GM18502 (cell line): Measurements from ENCODE around the gene AKNAD1.

Experiments
- ATAC-seq: cut with Tn5 transposase; IDR thresholded peaks from one replicate; pipeline ENCODE4 v1.9.1; 2021; ENCODE audit warnings: mild to moderate bottlenecking; ENCODE audit not compliant: unreplicated experiment, poor library complexity

The AKNAD1 gene

DNA sequence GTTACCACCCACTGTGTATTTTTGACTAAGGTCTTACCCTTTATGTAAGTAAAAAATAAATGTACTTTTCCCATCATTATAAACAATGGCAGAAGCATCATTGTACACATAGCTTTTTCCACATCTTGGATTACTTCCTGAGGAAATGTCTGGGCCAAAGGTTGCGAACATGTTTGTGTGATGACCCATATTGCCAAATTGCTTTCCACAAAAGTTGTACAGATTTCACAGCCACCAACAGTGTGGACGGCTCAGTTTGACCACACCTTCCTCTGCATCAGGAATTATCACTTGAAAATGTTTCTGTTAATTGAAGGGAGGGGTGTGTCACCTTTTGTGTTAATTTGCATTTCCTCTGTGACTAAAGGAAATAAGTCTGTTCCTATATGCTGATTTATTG, 25.7 kb downstream of the AKNAD1 start:
- no peak for ATAC-seq

- ATAC-seq, result no peak
Measured at GRCh38 chr1:108830119-108831008, 26.5 kb downstream of the AKNAD1 start.

DNA sequence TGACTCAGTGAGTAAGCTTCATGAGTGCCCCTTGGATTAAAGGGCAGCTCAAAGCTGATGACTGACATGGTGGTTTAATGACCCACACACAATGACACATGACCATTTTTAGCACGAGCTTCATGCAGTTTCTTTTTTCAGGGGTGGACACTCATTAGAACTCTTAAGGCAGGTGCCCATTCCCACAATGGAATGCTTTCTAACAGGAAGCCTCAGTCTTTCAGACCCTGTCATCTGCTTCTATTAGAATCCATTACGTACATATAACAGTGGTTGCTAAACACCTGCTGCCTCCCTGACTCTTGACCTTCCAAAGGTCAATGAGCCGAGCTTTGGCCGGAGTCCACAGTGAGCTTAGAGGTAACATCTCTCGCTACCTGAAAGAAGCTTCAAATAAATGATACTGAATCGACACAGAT, 27.4 kb downstream of the AKNAD1 start:
- ATAC-seq, result no peak

DNA sequence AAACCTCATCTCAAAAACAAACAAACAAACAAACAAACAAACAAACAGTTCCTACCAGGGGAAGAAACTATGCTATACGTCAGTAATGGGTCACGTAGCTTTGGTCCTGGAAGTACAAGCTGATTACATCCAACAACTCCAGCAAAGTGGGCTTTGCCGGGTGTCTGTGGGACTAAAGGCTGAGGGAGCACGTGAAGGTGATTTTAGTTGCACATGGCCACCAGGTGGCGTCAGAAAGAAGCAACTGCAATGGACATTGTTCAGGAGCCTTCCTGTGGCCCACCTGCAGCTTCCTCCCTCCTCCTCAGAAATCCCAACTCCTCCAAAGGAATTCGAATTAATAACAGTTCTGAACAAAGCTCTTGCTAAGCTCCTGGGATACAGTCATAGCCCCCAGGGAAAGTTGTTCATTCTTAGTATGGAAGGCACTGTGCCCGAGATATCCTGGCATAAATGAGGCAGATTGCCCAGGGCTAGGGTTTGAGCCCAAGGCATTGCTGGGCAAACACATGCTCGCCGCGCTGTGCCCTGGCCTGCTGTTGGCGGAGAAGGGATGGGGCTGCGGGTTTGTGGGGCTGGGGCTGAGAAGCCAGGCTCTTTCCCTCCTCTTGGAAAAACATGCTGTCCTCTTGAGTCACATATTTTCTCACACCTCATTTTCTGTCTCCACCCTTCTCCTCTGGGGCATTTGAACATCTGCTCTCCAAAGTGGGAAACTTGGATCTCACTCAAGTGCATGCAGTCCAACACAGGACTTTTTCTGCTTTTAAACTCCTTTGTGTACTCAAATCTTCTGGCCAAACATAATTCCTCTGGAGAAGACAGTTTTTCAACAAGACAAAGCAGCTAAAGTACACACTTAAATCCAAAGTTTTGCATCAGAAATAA, 28.6 kb downstream of the AKNAD1 start:
- no peak for ATAC-seq

GRCh38 chr1:108826081-108826635, 30.7 kb downstream of the AKNAD1 start:
- no peak for ATAC-seq

GRCh38 chr1:108824051-108824450, 32.8 kb downstream of the AKNAD1 start:
- ATAC-seq, result no peak

GRCh38 chr1:108823632-108824031, 33.3 kb downstream of the AKNAD1 start:
- ATAC-seq, result no peak

DNA sequence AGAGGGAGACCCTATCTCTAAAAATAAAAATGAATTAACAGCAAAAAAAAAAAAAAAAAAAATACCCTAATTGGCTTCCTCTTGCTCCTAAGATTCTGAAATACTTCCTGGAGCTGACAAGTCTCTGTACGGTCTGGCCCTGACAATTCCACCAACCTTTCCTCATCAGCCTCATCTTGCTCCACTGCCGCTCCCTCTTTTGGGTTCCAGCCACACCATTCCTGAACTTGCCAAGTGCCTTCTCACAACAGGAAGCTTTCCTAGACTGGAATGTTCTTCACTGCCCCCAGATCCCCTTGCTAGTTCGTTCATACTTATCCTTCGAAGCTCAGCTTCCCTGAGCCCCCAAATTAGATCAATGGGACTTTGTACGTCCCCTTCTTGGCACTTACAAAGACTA, 37.0 kb downstream of the AKNAD1 start:
- ATAC-seq, result no peak

- ATAC-seq, result no peak
Measured at GRCh38 chr1:108817811-108818210, 39.1 kb downstream of the AKNAD1 start.

- no peak for ATAC-seq
Measured at GRCh38 chr1:108817016-108817415, 39.9 kb downstream of the AKNAD1 start.

DNA sequence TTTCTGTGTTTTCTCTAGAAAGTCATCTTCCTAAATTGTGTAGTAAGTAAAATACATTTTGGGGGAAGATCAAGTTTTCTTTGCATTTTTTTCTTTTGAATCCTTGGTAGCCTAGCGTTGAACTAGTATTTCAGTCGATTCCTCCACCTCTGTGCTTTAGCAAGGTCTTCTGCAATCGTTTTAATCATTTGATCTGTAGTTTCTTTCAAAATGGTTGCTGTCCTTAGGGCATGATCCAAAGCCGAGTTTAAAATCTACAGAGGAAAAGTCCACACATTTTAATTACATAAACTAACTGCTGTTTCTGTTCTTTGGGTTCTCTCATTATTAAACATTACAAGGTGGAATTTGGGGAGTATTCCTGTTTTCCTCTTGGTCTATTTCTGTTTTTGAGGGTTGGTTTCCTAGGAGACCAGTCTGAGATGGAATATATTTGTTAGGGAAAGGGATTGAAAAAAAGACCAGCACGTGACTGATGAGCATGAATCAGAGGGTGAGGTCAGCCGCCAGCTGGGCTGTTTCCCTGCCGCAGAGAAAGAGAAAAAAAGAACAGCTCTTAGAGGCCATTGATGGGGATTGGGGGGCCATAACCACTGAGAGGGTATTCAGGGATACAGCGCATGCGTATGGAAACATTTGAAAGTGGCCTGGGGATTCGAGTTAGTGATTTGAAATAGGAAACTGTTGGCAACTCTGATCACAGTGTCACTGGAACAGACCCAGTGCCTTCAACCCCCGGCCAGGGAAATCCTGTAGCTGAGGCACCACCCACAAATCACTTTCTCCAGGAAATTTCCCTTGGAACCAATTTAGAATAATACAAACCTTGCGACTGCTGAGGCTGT, 40.6 kb downstream of the AKNAD1 start:
- ATAC-seq, result no peak

GRCh38 chr1:108815566-108815965, 41.3 kb downstream of the AKNAD1 start:
- no peak for ATAC-seq

DNA sequence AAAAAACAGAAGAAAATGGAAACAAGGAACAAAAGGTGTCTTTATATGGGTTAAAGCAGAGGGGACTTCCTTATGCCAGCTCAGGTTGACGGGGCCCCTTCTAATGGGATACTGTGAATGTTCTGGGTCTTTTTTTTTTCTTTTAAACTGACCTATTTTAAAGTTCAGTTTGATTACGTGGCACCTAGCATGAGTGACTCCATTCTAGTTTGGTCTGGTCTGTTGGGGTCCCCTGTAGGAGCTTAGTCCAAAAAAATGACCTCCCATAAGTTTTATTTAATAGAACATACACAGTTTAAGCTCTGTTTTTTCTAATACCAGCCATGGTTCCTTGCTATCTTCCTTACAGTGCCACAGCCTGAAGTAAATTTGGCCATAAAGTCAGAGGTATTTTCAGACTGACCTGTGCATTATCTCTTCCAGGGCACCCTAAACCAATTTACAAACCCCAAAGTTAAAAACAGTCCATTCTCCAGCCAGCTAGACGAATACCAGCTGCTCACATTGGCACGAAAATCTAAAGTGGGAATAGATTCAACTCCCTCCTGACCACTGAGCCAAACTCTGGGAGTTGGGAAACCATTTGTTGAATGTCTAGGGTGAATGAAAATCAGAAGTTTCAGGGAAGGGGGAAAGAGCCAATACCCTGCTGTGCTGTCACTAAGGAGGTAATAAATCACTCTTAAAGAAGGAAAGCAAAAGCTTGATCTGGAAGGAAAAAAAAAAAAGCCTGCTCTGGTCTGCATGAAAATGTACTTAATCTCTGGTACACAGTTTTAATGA, 42.4 kb downstream of the AKNAD1 start:
- ATAC-seq, result no peak

DNA sequence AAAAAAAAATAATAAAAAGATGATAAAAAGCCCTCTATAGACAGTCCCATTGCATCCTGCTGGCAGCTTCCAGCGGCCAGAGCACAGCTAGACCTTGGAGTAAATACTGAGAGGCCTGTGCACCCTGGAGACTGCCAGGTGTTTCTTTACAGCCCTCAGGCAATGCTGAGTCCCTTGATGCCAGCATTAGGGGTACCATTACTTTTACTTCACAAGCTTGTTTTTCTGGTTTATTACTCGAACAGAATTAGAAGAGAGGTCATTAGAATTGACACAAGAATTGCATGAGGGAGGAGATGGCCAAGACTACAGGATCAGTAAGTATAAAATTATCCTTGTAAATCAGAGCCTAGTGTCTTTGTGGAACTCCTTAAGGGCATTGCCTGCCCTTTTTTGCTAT, 43.6 kb downstream of the AKNAD1 start:
- ATAC-seq, result no peak

DNA sequence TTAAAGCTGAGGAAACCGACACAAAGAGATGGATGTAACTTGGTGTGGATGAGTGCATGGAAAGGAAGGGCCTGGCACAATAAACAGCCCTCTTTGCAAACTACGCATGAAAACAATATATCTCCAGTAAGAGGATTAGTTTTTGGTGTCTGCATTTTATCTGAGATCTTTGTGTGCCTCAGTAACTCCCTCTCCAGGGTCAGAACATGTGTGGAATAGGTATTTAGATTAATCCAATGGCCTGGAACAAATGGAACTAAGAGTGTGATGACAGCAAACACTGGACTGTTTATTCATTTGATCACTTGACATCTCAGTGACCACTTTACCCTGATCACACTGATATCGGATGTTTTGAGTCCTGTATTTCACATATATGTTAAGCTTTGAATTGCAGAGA, 45.3 kb downstream of the AKNAD1 start:
- ATAC-seq, result no peak

DNA sequence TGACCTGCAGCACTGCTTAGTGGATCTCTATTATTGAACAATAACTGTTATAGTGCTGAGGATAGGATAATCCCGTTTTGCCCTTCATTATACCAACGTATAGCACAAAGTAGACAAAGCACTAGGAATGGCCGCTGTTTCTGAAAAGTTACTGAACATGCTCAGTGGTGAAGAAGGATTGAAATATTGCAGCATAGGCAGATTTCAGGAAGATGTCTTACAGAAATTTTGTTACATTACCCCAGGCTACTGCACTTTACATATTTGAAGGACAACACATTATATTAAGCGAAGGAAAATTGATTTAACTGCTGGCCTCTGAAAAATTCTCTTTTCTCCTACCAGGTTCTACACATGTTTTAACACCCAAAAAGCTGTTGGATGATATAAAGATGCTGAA, 48.5 kb downstream of the AKNAD1 start:
- no peak for ATAC-seq

DNA sequence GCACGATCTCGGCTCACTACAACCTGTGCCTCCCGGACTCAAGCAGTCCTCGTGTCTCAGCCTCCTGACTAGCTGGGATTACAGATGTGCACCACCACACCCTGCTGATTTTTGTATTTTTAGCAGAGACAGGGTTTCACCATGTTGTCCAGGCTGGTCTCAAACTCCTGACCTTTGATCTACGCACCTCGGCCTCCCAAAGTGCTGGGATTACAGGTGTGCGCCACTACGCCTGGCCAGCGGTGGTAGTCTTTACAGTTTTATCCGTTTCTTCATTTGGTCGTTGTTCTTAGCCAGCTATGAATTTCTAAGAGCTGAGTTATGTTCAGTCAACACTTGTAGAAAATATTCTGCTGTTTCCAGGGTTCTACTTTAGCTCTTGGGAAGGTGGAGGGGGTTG, 53.3 kb downstream of the AKNAD1 start:
- ATAC-seq, result no peak

GRCh38 chr1:108801101-108801500, 55.8 kb downstream of the AKNAD1 start:
- no peak for ATAC-seq

DNA sequence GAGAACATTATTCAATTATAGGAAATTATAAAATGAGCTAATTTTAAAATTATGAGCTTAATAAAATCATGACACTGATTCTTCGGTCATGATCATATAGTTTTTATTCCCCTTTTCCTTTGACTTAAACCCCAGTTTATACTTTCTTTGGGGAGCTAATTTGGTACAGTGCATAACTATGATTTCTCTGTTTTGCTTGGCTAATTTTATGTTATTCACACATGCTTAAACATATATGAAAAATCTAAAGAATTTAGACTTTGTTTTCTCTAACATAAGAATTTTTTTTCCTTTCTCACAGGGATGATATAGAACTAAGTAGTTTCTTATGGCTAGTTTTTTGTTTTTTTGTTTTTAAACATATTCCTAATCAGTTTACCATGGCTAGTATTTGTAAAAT, 57.9 kb downstream of the AKNAD1 start:
- ATAC-seq, result no peak
